Urothelium cell line (cell line): ENCODE results near the gene NCDN.
"Not testable (repeated sequence)": the region's sequence is repeated elsewhere in the genome, so short reads cannot be mapped to it uniquely, and the experiment has no call there.

Experiments used
- DNase-seq: peaks from one replicate; pipeline ENCODE4 v3.0.0; 2011; ENCODE audit warnings: low spot score, mixed read lengths
- FAIRE-seq: peaks from 2 replicates; lab custom pipeline; 2011; peaks lifted over from hg19 to GRCh38; lab: Jason Lieb, UNC

NCDN gene

GRCh38 chr1:35568975-35569395, 11.4 kb downstream of the NCDN start:
- FAIRE-seq (no peak), DNase-seq (peak; percentile 79)

DNA sequence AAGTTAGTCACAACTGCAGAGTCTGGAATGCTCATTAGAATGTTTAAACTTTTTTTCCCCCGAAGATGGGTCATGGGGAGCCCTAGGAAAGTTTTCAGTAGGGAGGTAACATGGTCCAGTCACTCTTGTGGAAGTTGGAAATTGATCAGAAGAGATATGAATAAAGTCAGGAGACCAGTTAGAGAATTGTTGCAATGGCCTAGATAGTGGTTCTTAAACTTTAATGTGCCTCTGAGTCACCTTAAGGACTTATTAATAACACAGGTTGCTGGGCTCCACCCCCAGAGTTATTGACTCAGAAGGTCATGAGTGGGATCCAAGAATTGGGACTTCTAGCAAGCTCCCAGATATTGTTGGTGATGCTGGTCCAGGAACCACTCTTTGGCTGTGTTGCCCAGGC, 12.3 kb downstream of the NCDN start:
- FAIRE-seq (no peak), DNase-seq (no peak)

DNA sequence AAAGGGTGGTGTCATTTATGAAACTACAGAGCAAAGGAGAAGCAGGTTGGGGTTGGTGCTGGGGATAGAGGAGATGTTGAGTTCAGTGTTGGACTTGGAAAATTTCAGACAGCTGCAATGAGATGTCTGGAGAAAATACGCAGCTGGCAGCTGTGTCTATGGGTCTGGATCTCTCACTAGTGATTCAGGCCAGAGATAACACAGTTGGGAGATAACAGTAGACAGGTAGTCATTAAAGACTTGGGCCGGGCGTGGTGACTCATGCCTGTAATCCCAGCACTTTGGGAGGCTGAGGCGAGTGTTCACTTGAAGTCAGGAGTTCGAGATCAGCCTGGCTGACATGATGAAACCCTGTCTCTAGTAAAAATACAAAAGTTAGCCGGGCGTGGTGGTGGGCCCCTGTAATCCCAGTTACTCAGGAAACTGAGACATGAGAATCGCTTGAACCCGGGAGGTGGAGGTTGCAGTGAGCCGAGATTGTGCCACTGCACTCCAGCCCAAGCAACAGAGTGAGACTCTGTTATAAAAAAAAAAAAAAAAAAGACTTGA, 13.1 kb downstream of the NCDN start:
- FAIRE-seq (no peak), DNase-seq (no peak)

DNA sequence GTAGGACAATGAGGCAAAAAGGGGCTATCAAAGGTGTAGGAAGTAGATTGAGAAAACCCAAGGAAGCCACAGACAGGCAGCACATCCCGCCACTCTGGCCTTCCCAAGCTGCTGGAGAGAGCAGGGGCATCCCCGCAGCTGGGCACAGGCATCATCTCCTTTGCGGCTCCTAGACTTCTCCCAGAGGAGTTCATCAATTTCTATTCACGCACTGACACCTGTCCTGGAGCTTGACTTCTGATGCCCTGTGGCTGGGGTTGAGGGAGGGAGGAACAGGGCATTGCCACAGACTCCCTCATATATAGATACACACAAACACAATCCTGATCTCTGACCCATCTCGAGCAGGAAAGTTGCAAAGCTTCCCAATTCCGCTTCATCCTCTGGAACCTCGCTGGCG, 13.7 kb downstream of the NCDN start:
- FAIRE-seq (no peak), DNase-seq (no peak)

DNA sequence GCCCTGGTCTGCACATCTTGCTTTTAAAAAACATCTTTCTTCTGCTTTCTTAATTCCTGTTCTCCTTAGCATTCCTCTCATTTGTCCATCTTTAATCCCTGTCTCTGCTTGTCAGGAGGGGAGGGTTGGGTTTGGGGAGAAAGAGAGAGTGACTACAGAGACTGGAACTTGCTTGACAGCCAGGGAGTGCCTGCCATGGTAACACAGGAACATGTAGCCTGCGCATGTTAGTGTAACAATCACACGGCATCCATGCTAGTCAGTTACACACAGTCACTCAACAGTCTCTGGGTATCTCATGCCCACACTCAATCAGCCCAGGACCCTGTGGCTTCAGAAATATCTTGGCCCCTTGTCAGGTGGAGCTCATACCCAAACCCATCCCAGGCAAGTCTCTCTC, 14.7 kb downstream of the NCDN start:
- DNase-seq = no peak
- FAIRE-seq = no peak

DNA sequence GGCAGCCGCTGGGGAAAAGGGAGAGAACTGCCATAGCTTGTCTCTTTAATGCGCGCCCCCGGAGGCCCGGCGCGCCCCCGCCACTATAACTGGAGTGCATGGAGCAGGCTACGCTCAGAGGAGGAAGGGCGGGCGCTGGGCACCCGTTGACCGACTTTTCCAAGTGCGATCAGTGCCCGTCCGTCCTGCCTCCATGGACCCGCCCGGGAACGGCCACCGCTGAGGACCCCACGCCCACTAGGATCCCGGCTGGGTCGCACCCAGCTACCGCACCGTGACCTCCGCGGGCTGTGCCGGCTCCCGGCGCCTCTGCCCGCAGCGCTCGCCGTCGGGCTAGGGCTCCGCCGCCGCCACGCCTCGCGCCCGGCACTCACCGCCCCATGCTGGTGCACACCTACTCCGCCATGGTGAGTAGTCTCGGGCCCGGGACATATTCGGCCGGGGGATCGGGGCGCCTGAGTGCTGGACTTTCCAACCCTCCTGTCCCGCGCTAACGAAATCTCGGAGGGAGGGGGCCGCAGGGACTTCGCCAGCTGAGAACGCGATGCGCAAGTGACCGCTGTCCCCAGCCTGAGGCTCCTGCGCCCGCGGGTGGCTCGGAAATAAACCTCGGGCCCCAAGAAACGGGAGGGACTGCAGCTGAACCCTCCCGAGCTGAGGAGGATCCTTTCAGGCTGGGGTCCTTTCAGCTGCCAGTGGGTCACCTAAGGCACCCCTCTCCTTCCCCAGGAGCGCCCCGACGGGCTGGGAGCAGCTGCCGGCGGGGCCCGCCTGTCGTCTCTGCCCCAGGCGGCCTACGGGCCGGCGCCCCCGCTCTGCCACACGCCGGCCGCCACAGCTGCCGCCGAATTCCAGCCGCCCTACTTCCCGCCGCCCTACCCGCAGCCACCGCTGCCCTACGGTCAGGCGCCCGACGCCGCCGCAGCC, 15.9 kb downstream of the NCDN start, which contains the start of gene TFAP2E:
Gene TFAP2E (plus strand): TSS at position 117 of the 927 bp plus-strand sequence. CDS start 264 bp downstream, at position 381.
- FAIRE-seq (no peak), DNase-seq (peak; percentile 75)

- no peak for DNase-seq
Measured at GRCh38 chr1:35574125-35574654, 16.6 kb downstream of the NCDN start.

GRCh38 chr1:35574655-35575415, 17.2 kb downstream of the NCDN start:
- DNase-seq = no peak

More at GRCh38 chr1:35574125-35574654, 16.6 kb downstream of the NCDN start:
- no peak for FAIRE-seq

GRCh38 chr1:35575416-35575958, 17.9 kb downstream of the NCDN start:
- no peak for FAIRE-seq
- no peak for DNase-seq

More at GRCh38 chr1:35574655-35575415, 17.2 kb downstream of the NCDN start:
- FAIRE-seq = no peak

GRCh38 chr1:35576061-35576765, 18.6 kb downstream of the NCDN start:
- DNase-seq (no peak), FAIRE-seq (no peak)

DNA sequence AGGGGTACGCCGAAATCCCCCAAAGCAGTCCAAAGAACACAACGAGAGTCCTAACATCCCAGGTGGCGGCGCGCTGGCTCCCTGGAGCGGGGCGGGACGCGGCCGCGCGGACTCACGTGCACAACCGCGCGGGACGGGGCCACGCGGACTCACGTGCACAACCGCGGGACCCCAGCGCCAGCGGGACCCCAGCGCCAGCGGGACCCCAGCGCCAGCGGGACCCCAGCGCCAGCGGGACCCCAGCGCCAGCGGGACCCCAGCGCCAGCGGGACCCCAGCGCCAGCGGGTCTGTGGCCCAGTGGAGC, 19.1 kb downstream of the NCDN start:
- not testable (repeated sequence) for DNase-seq, FAIRE-seq

DNA sequence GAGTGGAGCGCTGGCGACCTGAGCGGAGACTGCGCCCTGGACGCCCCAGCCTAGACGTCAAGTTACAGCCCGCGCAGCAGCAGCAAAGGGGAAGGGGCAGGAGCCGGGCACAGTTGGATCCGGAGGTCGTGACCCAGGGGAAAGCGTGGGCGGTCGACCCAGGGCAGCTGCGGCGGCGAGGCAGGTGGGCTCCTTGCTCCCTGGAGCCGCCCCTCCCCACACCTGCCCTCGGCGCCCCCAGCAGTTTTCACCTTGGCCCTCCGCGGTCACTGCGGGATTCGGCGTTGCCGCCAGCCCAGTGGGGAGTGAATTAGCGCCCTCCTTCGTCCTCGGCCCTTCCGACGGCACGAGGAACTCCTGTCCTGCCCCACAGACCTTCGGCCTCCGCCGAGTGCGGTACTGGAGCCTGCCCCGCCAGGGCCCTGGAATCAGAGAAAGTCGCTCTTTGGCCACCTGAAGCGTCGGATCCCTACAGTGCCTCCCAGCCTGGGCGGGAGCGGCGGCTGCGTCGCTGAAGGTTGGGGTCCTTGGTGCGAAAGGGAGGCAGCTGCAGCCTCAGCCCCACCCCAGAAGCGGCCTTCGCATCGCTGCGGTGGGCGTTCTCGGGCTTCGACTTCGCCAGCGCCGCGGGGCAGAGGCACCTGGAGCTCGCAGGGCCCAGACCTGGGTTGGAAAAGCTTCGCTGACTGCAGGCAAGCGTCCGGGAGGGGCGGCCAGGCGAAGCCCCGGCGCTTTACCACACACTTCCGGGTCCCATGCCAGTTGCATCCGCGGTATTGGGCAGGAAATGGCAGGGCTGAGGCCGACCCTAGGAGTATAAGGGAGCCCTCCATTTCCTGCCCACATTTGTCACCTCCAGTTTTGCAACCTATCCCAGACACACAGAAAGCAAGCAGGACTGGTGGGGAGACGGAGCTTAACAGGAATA, 19.7 kb downstream of the NCDN start:
- no peak for DNase-seq
- FAIRE-seq = no peak

DNA sequence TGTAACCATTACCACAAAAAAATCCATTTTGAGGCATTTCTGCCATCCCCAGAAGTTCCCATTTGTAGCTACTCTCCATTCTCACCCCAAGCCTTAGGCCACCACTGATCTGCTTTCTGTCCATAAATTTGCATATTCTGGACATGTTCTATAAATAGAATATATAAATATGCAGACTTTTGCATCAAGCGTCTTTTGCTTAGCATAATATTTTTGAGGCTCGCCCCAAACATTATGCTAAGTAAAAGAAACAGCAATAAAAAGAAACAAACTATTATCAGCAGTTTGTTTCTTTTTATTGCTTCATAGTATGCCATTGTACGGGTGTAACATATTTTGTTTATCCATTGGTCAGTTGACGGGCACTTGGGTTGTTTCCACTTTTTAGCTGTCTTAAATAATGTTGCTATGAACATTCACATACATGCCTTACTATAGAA, 23.4 kb downstream of the NCDN start:
- FAIRE-seq = no peak
- no peak for DNase-seq

GRCh38 chr1:35581621-35582020, 24.0 kb downstream of the NCDN start:
- not testable (repeated sequence) for DNase-seq, FAIRE-seq

DNA sequence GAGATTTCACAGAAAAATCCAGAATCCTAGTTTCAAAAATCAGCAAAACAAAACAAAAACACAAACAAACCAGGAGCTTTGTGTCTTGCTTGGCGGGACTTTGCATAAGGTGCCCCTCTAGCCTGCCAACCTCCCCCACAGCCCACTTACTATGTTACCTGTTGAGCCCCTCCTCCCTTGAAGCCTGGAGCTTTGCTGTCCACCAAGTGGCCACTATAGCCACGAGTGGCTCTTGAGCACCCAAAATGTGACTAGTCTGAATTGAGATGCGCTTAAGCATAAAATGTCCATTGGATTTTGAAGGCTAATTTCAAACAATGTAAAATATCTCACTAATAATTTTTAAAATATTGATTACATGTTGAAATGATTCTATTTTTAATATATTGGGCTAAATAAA, 27.7 kb downstream of the NCDN start:
- no peak for DNase-seq
- no peak for FAIRE-seq

- not testable (repeated sequence) for FAIRE-seq, DNase-seq
Measured at GRCh38 chr1:35585805-35586204, 28.2 kb downstream of the NCDN start.

DNA sequence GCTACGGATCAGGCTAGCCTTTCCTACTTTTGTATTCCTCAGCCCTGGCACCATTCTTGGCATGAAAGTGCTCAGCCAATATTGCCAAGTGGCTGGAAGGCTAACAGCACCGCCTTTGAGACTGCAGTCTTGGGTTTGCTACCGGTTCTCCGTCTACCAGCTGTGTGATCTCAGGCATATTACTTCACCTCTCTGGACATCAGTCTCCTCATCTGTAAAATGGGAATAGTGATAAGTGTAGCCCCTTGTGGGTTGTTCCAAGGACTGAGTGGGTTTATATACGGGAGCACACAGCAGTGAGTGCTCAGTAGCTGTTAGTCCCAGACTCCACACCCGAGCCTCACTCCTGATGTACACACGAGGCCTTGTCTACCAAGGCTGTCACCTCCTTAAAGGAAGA, 29.2 kb downstream of the NCDN start:
- DNase-seq (no peak), FAIRE-seq (no peak)

GRCh38 chr1:35587736-35588135, 30.1 kb downstream of the NCDN start:
- FAIRE-seq (no peak), DNase-seq (no peak)
